RWPE2 (cell line): Measurements from ENCODE around the gene IQCE.

Source experiments
- ATAC-seq: fragments of 200-7000 bp; cut with Tn5 transposase; 3 replicates; pipeline ENCODE4 v1.9.1; 2021; ENCODE audit warnings: low read depth
- DNase-seq: peaks from one replicate; pipeline ENCODE4 v3.0.0-alpha.2; 2020; ENCODE audit warnings: low spot score
- H3K27ac ChIP-seq: fragments of 450-650 bp; 2 replicates; pipeline ENCODE4 v1.5.1; 2017; ENCODE audit warnings: mild to moderate bottlenecking; ENCODE audit not compliant: poor library complexity, severe bottlenecking
- H3K27me3 ChIP-seq: fragments of 250-450 bp; sonication (Bioruptor Pico); 2 replicates; pipeline ENCODE4 v1.5.1; 2021; ENCODE audit warnings: mild to moderate bottlenecking, moderate library complexity; ENCODE audit not compliant: insufficient read depth, poor library complexity, severe bottlenecking
- H3K36me3 ChIP-seq: fragments of 250-450 bp; sonication (Bioruptor Pico); 2 replicates; pipeline ENCODE4 v1.5.1; 2020; ENCODE audit warnings: low read depth, mild to moderate bottlenecking, moderate library complexity
- H3K4me1 ChIP-seq: fragments of 250-450 bp; sonication (Bioruptor Pico); 2 replicates; pipeline ENCODE4 v1.5.1; 2021; ENCODE audit warnings: mild to moderate bottlenecking, moderate library complexity; ENCODE audit not compliant: insufficient read depth, poor library complexity, severe bottlenecking
- H3K4me3 ChIP-seq: fragments of 250-450 bp; sonication (Bioruptor Pico); 2 replicates; pipeline ENCODE4 v1.5.1; 2021; ENCODE audit warnings: mild to moderate bottlenecking, moderate library complexity; ENCODE audit not compliant: severe bottlenecking
- H3K9me3 ChIP-seq: fragments of 250-450 bp; sonication (Bioruptor Pico); 2 replicates; pipeline ENCODE4 v1.5.1; 2021; ENCODE audit warnings: mild to moderate bottlenecking, moderate library complexity; ENCODE audit not compliant: severe bottlenecking
- TF ChIP-seq, protein P1 (sequence below): fragments of 450-650 bp; IDR thresholded peaks from one replicate; pipeline ENCODE4 v1.5.1; 2017; ENCODE audit warnings: mild to moderate bottlenecking, moderate library complexity; ENCODE audit not compliant: poor library complexity, severe bottlenecking

Gene IQCE

DNA sequence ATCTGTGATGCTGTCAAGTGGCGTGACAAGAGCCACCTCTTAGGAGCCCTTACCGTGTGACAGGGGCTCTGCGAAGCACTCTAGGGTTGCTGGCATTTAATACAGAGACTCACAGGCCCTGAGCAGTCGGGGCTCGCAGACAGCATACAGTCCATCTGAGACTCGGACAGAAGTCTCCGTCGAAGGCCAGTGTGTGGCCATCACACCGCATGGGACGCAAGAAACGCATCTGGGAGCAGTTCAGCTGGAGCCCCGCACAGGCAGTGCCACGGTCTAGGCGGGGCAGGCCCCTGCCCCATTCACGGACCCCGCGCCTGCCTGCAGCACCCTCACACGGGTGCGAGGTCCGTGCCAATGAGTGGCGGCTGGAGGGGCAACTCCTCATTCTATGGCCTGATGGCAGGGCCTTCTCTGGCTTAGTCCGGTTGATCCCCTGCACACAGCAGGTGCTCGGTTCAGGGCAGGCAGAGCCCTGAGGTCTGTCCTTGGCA lies 33.6 kb downstream of the IQCE start:
- ATAC-seq, result no peak
- H3K4me1 ChIP-seq, result no peaks in the 10 kb centered on the region
- H3K27ac ChIP-seq, result no peak overlapping the region
- no peak overlapping the region for H3K4me3 ChIP-seq
- no peaks in the 10 kb centered on the region for H3K9me3 ChIP-seq
- H3K36me3 ChIP-seq, result peaks cover 12% of the 10 kb centered on the region
- H3K27me3 ChIP-seq, result no peaks in the 10 kb centered on the region
- no peak for DNase-seq
- TF ChIP-seq, protein P1, sequence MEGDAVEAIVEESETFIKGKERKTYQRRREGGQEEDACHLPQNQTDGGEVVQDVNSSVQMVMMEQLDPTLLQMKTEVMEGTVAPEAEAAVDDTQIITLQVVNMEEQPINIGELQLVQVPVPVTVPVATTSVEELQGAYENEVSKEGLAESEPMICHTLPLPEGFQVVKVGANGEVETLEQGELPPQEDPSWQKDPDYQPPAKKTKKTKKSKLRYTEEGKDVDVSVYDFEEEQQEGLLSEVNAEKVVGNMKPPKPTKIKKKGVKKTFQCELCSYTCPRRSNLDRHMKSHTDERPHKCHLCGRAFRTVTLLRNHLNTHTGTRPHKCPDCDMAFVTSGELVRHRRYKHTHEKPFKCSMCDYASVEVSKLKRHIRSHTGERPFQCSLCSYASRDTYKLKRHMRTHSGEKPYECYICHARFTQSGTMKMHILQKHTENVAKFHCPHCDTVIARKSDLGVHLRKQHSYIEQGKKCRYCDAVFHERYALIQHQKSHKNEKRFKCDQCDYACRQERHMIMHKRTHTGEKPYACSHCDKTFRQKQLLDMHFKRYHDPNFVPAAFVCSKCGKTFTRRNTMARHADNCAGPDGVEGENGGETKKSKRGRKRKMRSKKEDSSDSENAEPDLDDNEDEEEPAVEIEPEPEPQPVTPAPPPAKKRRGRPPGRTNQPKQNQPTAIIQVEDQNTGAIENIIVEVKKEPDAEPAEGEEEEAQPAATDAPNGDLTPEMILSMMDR, result no peak

DNA sequence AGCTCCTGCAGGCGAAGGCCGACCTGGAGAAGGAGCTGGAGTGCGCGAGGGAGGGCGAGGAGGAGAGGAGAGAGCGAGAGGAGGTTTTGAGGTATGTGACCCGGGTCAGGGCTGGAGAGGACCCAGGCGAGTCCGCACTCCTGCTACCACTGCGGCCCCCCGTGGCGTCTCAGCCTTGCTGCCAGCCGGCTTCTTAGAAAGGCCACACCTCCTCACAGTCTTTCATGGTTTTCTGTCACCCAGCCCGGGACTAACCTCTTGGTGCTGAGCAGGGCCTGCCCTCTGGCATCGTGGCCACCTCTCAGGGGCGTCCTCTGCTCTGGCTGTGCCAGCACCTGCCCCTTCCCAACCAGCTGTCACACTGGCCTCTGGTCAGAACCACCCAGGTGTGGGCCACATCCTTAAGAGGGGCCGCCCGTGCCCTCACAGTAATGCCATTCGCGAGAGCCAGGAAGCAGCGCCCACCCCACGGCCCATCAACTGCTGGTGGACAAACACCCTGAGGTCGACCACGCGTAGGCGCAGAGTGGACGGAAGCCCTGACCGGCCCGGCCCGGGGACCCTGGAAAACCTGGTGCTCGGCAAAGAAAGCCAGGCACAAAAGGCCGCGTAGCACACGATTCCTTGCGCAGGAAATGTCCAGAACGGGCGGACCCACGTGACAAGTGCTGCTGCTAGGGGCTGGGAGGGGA lies 34.4 kb downstream of the IQCE start:
- Histone ChIP-seq H3K36me3 (peaks cover 12% of the 10 kb centered on the region), H3K9me3 (no peaks in the 10 kb centered on the region), H3K27ac (no peak overlapping the region), H3K27me3 (no peaks in the 10 kb centered on the region), H3K4me1 (no peaks in the 10 kb centered on the region), H3K4me3 (no peak overlapping the region)
- no peak for ATAC-seq
- TF ChIP-seq, protein P1, result no peak
- no peak for DNase-seq

- DNase-seq (no peak), ATAC-seq (no peak)
- Histone ChIP-seq H3K4me3 (no peak overlapping the region), H3K9me3 (no peaks in the 10 kb centered on the region), H3K27me3 (no peaks in the 10 kb centered on the region), H3K4me1 (no peaks in the 10 kb centered on the region), H3K27ac (no peak overlapping the region), H3K36me3 (peaks cover 20% of the 10 kb centered on the region)
- TF ChIP-seq, protein P1, result no peak
Observed at GRCh38 chr7:2594599-2594998, 35.8 kb downstream of the IQCE start.

GRCh38 chr7:2595258-2595860 lies 36.6 kb downstream of the IQCE start:
- H3K4me1 ChIP-seq, result no peaks in the 10 kb centered on the region
- peaks cover 20% of the 10 kb centered on the region for H3K36me3 ChIP-seq

More at GRCh38 chr7:2595258-2595860, 36.6 kb downstream of the IQCE start:
- Histone ChIP-seq H3K27me3 (no peaks in the 10 kb centered on the region), H3K27ac (no peak overlapping the region), H3K4me3 (no peak overlapping the region), H3K9me3 (no peaks in the 10 kb centered on the region)
- DNase-seq, result no peak
- TF ChIP-seq, protein P1, result no peak
- ATAC-seq, result no peak
